ENCODE data around the gene ERC2.

Gene ERC2

GRCh38 chr3:56126632-56127031 lies 341.6 kb downstream of the ERC2 start:
- no peak for DNase-seq (ENCODE audit: low read depth in 2 of 3, low spot score in 2 of 3)

- no peak for DNase-seq (ENCODE audit: low read depth in 2 of 3, low spot score in 2 of 3)
Observed at GRCh38 chr3:56125358-56126005, 342.8 kb downstream of the ERC2 start.

- DNase-seq (ENCODE audit: low read depth in 2 of 3, low spot score in 2 of 3) = no peak
Observed at GRCh38 chr3:56124546-56124945, 343.7 kb downstream of the ERC2 start.

- no peak for DNase-seq (ENCODE audit: low read depth in 2 of 3, low spot score in 2 of 3)
Observed at GRCh38 chr3:56123487-56123886, 344.8 kb downstream of the ERC2 start.

- no peak for DNase-seq (ENCODE audit: low read depth in 2 of 3, low spot score in 2 of 3)
Observed at GRCh38 chr3:56122911-56123310, 345.4 kb downstream of the ERC2 start.

- DNase-seq (ENCODE audit: low read depth in 2 of 3, low spot score in 2 of 3) = no peak
Observed at GRCh38 chr3:56121716-56122115, 346.6 kb downstream of the ERC2 start.

- DNase-seq (ENCODE audit: low read depth in 2 of 3, low spot score in 2 of 3) = no peak
Observed at GRCh38 chr3:56119575-56120349, 348.5 kb downstream of the ERC2 start.

- DNase-seq (ENCODE audit: low read depth in 2 of 3, low spot score in 2 of 3) = no peak
Observed at GRCh38 chr3:56118968-56119367, 349.3 kb downstream of the ERC2 start.

- no peak for DNase-seq (ENCODE audit: low read depth in 2 of 3, low spot score in 2 of 3)
Observed at GRCh38 chr3:56115698-56116097, 352.6 kb downstream of the ERC2 start.

- no peak for DNase-seq (ENCODE audit: low read depth in 2 of 3, low spot score in 2 of 3)
Observed at GRCh38 chr3:56115199-56115598, 353.1 kb downstream of the ERC2 start.

- no peak for DNase-seq (ENCODE audit: low read depth in 2 of 3, low spot score in 2 of 3)
Observed at GRCh38 chr3:56113908-56114307, 354.4 kb downstream of the ERC2 start.

- no peak for DNase-seq (ENCODE audit: low read depth in 2 of 3, low spot score in 2 of 3)
Observed at GRCh38 chr3:56113231-56113630, 355.0 kb downstream of the ERC2 start.

GRCh38 chr3:56111606-56112304 lies 356.5 kb downstream of the ERC2 start:
- no peak for DNase-seq (ENCODE audit: low read depth in 2 of 3, low spot score in 2 of 3)

- DNase-seq (ENCODE audit: low read depth in 2 of 3, low spot score in 2 of 3) = no peak
Observed at GRCh38 chr3:56110886-56111285, 357.4 kb downstream of the ERC2 start.

- no peak for DNase-seq (ENCODE audit: low read depth in 2 of 3, low spot score in 2 of 3)
Observed at GRCh38 chr3:56107157-56107556, 361.1 kb downstream of the ERC2 start.

GRCh38 chr3:56102032-56102431 lies 366.2 kb downstream of the ERC2 start:
- no peak for DNase-seq (ENCODE audit: low read depth in 2 of 3, low spot score in 2 of 3)

GRCh38 chr3:56101576-56101975 lies 366.7 kb downstream of the ERC2 start:
- no peak for DNase-seq (ENCODE audit: low read depth in 2 of 3, low spot score in 2 of 3)

GRCh38 chr3:56096999-56097398 lies 371.3 kb downstream of the ERC2 start:
- no peak for DNase-seq (ENCODE audit: low read depth in 2 of 3, low spot score in 2 of 3)

GRCh38 chr3:56094170-56094569 lies 374.1 kb downstream of the ERC2 start:
- no peak for DNase-seq (ENCODE audit: low read depth in 2 of 3, low spot score in 2 of 3)

- DNase-seq (ENCODE audit: low read depth in 2 of 3, low spot score in 2 of 3) = no peak
Observed at GRCh38 chr3:56089739-56090138, 378.5 kb downstream of the ERC2 start.

GRCh38 chr3:56087451-56088053 lies 380.7 kb downstream of the ERC2 start:
- no peak for DNase-seq (ENCODE audit: low read depth in 2 of 3, low spot score in 2 of 3)

GRCh38 chr3:56086355-56086754 lies 381.9 kb downstream of the ERC2 start:
- no peak for DNase-seq (ENCODE audit: low read depth in 2 of 3, low spot score in 2 of 3)

Data from activated CD8-positive, alpha-beta memory T cell treated with anti-CD3 and anti-CD28 coated beads for 48 hours (primary cell).